Small intestine (tissue), 7 donors: ENCODE results near the gene KLHL5. TPM values are rescaled to one million over a fixed set of nuclear protein-coding genes. Genes with fewer than 3 reads are reported as not detected.
A peak's percentile ranks its signal among the peaks of the same experiment; 100 is the strongest.

Experiments
- DNase-seq, 2 donors: peaks; one replicate each; pipeline versions ENCODE4 v3.0.0 to v3.0.0-alpha.2; 2013
- FAIRE-seq: peaks from 2 replicates; lab custom pipeline; 2012; peaks lifted over from hg19 to GRCh38; lab: Jason Lieb, UNC
- H3K27ac ChIP-seq, 3 donors: one replicate each; pipeline ENCODE4 v1.5.1; 2013; ENCODE audit warnings: low read length in 2 of 3, mild to moderate bottlenecking in 2 of 3, control low read depth in 1 of 3, inconsistent platforms in 1 of 3, low read depth in 1 of 3, moderate library complexity in 1 of 3
- H3K27me3 ChIP-seq, 3 donors: one replicate each; pipeline ENCODE4 v1.6.1; 2013; ENCODE audit warnings: low read length in 3 of 3, inconsistent platforms in 1 of 3; ENCODE audit not compliant: control insufficient read depth in 3 of 3, insufficient read depth in 3 of 3
- H3K36me3 ChIP-seq, 3 donors: one replicate each; pipeline ENCODE4 v1.6.1; 2013; ENCODE audit warnings: low read length in 3 of 3, inconsistent platforms in 1 of 3, low read depth in 1 of 3, mild to moderate bottlenecking in 1 of 3, moderate library complexity in 1 of 3; ENCODE audit not compliant: control insufficient read depth in 3 of 3, insufficient read depth in 2 of 3
- H3K4me1 ChIP-seq, 3 donors: one replicate each; pipeline ENCODE4 v1.6.1; 2013; ENCODE audit warnings: low read length in 2 of 3, inconsistent platforms in 1 of 3, low read depth in 1 of 3, mild to moderate bottlenecking in 1 of 3, moderate library complexity in 1 of 3; ENCODE audit not compliant: control insufficient read depth in 3 of 3, insufficient read depth in 2 of 3
- H3K4me3 ChIP-seq, 3 donors: one replicate each; pipeline ENCODE4 v1.5.1; 2013; ENCODE audit warnings: low read length in 3 of 3, control low read depth in 1 of 3, inconsistent platforms in 1 of 3, low read depth in 1 of 3, mild to moderate bottlenecking in 1 of 3, moderate library complexity in 1 of 3
- H3K9me3 ChIP-seq, 2 donors: one replicate each; pipeline ENCODE4 v1.6.1; 2013; ENCODE audit warnings: low read depth in 1 of 2, low read length in 1 of 2; ENCODE audit not compliant: control insufficient read depth in 2 of 2, insufficient read depth in 1 of 2
- WGBS, 3 donors: extraction: QIAGEN DNeasy Blood & Tissue Kit; methylation state at CpG; one replicate each; pipeline ENCODE4 v1.1.7; 2013; 5-methylcytosine and 5-hydroxymethylcytosine counted together
- polyA plus RNA-seq, 4 donors: library from polyadenylated mRNA; stranded (reverse) in 3 of 4; unstranded in 1 of 4; fragments of 200-250 nt in 3 of 4; fragments of 120-200 nt in 1 of 4; gene quantifications; one replicate each; pipeline versions ENCODE4 v1.2.1 to v1.2.3, GENCODE V29; 2013
- donor health status: healthy with polysubstance abuse.
- donor health status: control.
- donor health status: control.
- donor health status: Bipolar disorder and iron deficiency.
- donor health status: healthy.

The KLHL5 gene
- polyA plus RNA-seq, 4 donors = 4.5 to 18.9 (median 9.3) TPM

DNA sequence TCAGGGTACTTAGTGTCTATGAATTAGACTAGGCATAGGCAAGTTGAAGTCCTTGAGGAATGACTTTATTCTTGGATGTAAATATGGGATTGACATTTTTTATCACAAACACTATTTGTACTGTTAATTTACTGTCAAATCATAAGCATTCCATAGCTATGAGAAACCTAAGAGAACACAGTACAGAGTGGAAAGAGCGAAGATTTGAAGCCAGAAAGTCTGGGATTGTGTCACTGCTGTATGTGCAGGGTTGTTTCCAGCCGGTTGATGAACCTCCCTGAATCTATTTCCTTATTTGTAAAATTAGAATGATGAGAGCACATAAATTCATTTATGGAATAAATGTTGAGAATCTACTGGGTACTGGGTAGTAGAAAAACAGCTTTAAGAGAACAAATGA is 14.4 kb upstream of the KLHL5 start:
- no peak for DNase-seq
- FAIRE-seq = no peak
- Histone ChIP-seq H3K4me1 (peaks cover 0 to 11% (median 2%) of the 10 kb centered on the region in 3 donors), H3K27ac (no peak overlapping the region), H3K4me3 (no peak overlapping the region), H3K36me3 (no peaks in the 10 kb centered on the region), H3K9me3 (no peaks in the 10 kb centered on the region), H3K27me3 (no peaks in the 10 kb centered on the region)
- 68 to 84% (median 71%) methylated on average over 2 of the region's 2 CpGs for WGBS, 3 donors

DNA sequence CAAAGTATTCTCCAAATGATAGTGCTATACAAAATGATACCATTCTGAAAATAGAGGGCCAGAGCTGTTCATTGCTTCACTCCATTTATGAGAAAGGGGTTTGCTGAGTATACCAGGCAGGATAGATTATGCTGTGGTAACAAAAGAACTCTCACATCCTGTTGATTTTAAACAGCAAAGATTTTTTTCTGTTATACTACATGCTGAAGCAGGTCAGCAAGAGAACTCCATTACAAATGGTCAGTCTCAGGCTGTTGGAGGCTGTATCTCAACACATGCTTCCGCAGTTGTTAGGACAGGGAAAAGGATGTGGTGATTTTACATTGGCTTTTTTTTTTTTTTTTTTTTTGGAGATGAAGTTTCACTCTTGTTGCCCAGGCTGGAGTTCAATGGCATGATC is 13.7 kb upstream of the KLHL5 start:
- 59 to 74% (median 67%) methylated on average over 1 of the region's 1 CpG for WGBS, 3 donors
- peak overlapping the region in 1 of 3 donors; percentile 45 for H3K27ac ChIP-seq

DNA sequence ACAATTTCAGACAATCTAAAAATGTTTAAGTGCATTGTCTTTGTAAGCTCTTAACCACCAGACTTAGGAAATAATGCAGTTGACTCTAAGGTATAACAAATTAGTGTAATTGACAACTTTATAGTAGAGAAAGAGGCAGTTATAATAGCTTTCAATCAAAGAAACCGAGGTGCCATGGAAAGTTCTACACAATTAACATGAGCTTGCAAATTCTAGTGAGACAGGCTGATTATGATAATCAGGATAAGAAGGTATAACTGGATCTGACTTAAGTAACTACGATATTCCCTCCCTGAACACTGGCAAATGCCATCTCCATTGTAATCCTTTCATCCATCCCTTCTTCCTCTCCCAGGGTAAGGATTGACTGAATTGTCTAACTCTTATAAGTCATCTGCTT is 11.4 kb upstream of the KLHL5 start:
- H3K4me3 ChIP-seq = no peak overlapping the region
- no peaks in the 10 kb centered on the region for H3K36me3 ChIP-seq
- H3K27me3 ChIP-seq = no peaks in the 10 kb centered on the region
- no peak overlapping the region for H3K27ac ChIP-seq
- FAIRE-seq = no peak
- no peak for DNase-seq
- WGBS, 3 donors = 87 to 93% (median 91%) methylated on average over 2 of the region's 2 CpGs
- H3K4me1 ChIP-seq = peaks cover 0 to 2% (median 0%) of the 10 kb centered on the region in 3 donors
- no peaks in the 10 kb centered on the region for H3K9me3 ChIP-seq

More for the DNA sequence above, 13.7 kb upstream of the KLHL5 start:
- Histone ChIP-seq H3K36me3 (no peaks in the 10 kb centered on the region), H3K27me3 (no peaks in the 10 kb centered on the region), H3K9me3 (no peaks in the 10 kb centered on the region), H3K4me1 (peaks cover 0 to 9% (median 2%) of the 10 kb centered on the region in 3 donors), H3K4me3 (no peak overlapping the region)
- DNase-seq (no peak), FAIRE-seq (no peak)

- Histone ChIP-seq H3K27ac (no peak overlapping the region), H3K27me3 (no peaks in the 10 kb centered on the region), H3K36me3 (no peaks in the 10 kb centered on the region), H3K4me3 (no peak overlapping the region), H3K4me1 (peaks cover 0 to 2% (median 0%) of the 10 kb centered on the region in 3 donors), H3K9me3 (no peaks in the 10 kb centered on the region)
- 83 to 96% (median 90%) methylated on average over 1 of the region's 1 CpG for WGBS, 3 donors
- no peak for DNase-seq
- no peak for FAIRE-seq
Observed at GRCh38 chr4:39051492-39051891, 10.5 kb upstream of the KLHL5 start.

- Histone ChIP-seq H3K36me3 (no peaks in the 10 kb centered on the region), H3K4me1 (no peaks in the 10 kb centered on the region), H3K9me3 (no peaks in the 10 kb centered on the region), H3K4me3 (no peak overlapping the region), H3K27ac (no peak overlapping the region), H3K27me3 (no peaks in the 10 kb centered on the region)
- FAIRE-seq = no peak
- no peak for DNase-seq
- 94 to 97% (median 96%) methylated on average over 4 of the region's 4 CpGs for WGBS, 3 donors
Observed at GRCh38 chr4:39053983-39054382, 8.0 kb upstream of the KLHL5 start.

- H3K27me3 ChIP-seq = no peaks in the 10 kb centered on the region
- no peaks in the 10 kb centered on the region for H3K36me3 ChIP-seq
- FAIRE-seq = no peak
- no peak overlapping the region for H3K27ac ChIP-seq
- DNase-seq = no peak
- no peaks in the 10 kb centered on the region for H3K4me1 ChIP-seq
- 87 to 91% (median 89%) methylated on average over 3 of the region's 3 CpGs for WGBS, 3 donors
- no peak overlapping the region for H3K4me3 ChIP-seq
- no peaks in the 10 kb centered on the region for H3K9me3 ChIP-seq
Observed at GRCh38 chr4:39054497-39054896, 7.5 kb upstream of the KLHL5 start.

DNA sequence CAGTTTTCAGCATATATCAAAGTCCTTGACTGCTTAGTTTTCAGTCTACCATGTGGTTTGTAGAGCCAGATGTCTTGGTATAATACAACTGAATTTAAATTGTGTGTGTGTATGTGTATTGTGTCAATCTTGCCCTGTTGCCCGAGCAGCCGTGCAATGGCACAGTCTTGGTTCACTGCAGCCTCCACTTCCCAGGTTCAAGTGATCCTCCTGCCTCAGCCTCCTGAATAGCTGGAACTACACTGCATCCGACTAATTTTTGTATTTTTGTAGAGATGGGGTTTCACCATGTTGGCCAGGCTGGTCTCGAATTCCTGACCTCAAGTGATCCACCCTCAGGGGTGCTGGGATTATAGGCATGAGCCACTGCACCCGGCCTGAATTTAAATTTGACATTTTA is 6.0 kb upstream of the KLHL5 start:
- Histone ChIP-seq H3K27ac (no peak overlapping the region), H3K36me3 (no peaks in the 10 kb centered on the region), H3K4me3 (no peak overlapping the region), H3K9me3 (no peaks in the 10 kb centered on the region), H3K27me3 (no peaks in the 10 kb centered on the region), H3K4me1 (no peaks in the 10 kb centered on the region)
- 95 to 99% (median 96%) methylated on average over 5 of the region's 5 CpGs for WGBS, 3 donors
- DNase-seq = no peak
- no peak for FAIRE-seq

DNA sequence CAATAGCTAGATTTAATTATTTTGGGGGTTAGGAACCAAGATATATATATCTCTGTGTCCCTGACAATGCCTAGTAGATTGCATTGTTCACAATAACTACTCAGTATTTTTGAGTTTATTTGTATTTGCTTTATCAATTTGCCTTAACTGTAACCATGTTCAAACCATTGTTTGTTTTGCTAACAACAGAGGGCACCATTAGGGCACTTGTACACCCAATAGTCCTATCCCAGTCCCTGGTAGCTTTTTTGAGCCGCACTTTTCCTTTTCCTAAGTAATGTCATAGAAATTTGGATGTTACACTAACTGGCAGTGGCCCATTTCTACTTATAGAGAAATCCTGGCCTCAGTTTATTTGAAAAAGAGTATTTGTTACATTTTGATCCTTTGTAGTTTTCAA is 575 bp upstream of the KLHL5 start:
- no peak for FAIRE-seq
- H3K27me3 ChIP-seq = no peaks in the 10 kb centered on the region
- H3K27ac ChIP-seq = no peak overlapping the region
- no peak for DNase-seq
- H3K36me3 ChIP-seq = no peaks in the 10 kb centered on the region
- H3K4me1 ChIP-seq = no peaks in the 10 kb centered on the region
- H3K9me3 ChIP-seq = no peaks in the 10 kb centered on the region
- H3K4me3 ChIP-seq = no peak overlapping the region
- 96 to 100% (median 97%) methylated on average over 1 of the region's 1 CpG for WGBS, 3 donors

DNA sequence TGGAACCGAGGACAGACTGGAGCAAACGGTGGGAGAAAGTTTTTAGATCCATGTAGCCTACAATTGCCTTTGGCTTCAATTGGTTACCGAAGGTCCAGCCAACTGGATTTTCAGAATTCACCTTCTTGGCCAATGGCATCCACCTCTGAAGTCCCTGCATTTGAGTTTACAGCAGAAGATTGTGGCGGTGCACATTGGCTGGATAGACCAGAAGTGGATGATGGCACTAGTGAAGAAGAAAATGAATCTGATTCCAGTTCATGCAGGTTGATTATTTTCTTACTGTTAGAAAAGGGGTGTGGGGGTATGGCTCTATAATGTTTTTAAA is 702 bp downstream of the KLHL5 start:
- DNase-seq (no peak), FAIRE-seq (no peak)
- H3K27ac ChIP-seq = no peak overlapping the region
- no peaks in the 10 kb centered on the region for H3K4me1 ChIP-seq
- H3K4me3 ChIP-seq = no peak overlapping the region
- H3K36me3 ChIP-seq = no peaks in the 10 kb centered on the region
- no peaks in the 10 kb centered on the region for H3K27me3 ChIP-seq
- H3K9me3 ChIP-seq = no peaks in the 10 kb centered on the region
- 87 to 93% (median 87%) methylated on average over 4 of the region's 4 CpGs for WGBS, 3 donors
